Adipocyte (in vitro differentiated cells): ENCODE measurements around the gene HPSE2.

Experiments used
- DNase-seq: peaks from one replicate; pipeline ENCODE4 v3.0.0-alpha.2; 2015; ENCODE audit warnings: low read depth
- H3K27me3 ChIP-seq: replicated peaks from 2 replicates; pipeline ENCODE4 v1.7.0; 2013; ENCODE audit warnings: mild to moderate bottlenecking, low read length, moderate library complexity; ENCODE audit not compliant: control insufficient read depth, insufficient read depth
- H3K36me3 ChIP-seq: 2 replicates; pipeline ENCODE4 v1.7.0; 2013; ENCODE audit warnings: low read length, mild to moderate bottlenecking, moderate library complexity; ENCODE audit not compliant: control insufficient read depth, insufficient read depth, severe bottlenecking
- H3K4me1 ChIP-seq: 2 replicates; pipeline ENCODE4 v1.7.0; 2013; ENCODE audit warnings: mild to moderate bottlenecking, low read length, moderate library complexity; ENCODE audit not compliant: control insufficient read depth, insufficient read depth
- H3K4me3 ChIP-seq: 2 replicates; pipeline ENCODE4 v1.7.0; 2013; ENCODE audit warnings: mild to moderate bottlenecking, low read length, moderate library complexity
- H3K9ac ChIP-seq: 2 replicates; pipeline ENCODE4 v1.7.0; 2013; ENCODE audit warnings: mild to moderate bottlenecking, low read length, moderate library complexity
- H3K9me3 ChIP-seq: 2 replicates; pipeline ENCODE4 v1.7.0; 2013; ENCODE audit warnings: mild to moderate bottlenecking, low read length, moderate library complexity; ENCODE audit not compliant: control insufficient read depth

HPSE2 gene

GRCh38 chr10:98577578-98577977, 658.1 kb downstream of the HPSE2 start:
- no peaks in the 10 kb centered on the region for H3K36me3 ChIP-seq
- no peaks in the 10 kb centered on the region for H3K9me3 ChIP-seq
- H3K4me3 ChIP-seq = no peak overlapping the region
- no peak for DNase-seq
- H3K9ac ChIP-seq = no peak overlapping the region
- H3K27me3 ChIP-seq = no peaks in the 10 kb centered on the region
- no peaks in the 10 kb centered on the region for H3K4me1 ChIP-seq

- Histone ChIP-seq H3K4me1 (no peaks in the 10 kb centered on the region), H3K9ac (no peak overlapping the region), H3K27me3 (no peaks in the 10 kb centered on the region), H3K9me3 (no peaks in the 10 kb centered on the region), H3K4me3 (no peak overlapping the region), H3K36me3 (no peaks in the 10 kb centered on the region)
- no peak for DNase-seq
Observed at GRCh38 chr10:98577168-98577567, 658.5 kb downstream of the HPSE2 start.

- H3K9ac ChIP-seq = no peak overlapping the region
- no peaks in the 10 kb centered on the region for H3K4me1 ChIP-seq
- H3K36me3 ChIP-seq = no peaks in the 10 kb centered on the region
- no peak overlapping the region for H3K4me3 ChIP-seq
- H3K27me3 ChIP-seq = no peaks in the 10 kb centered on the region
- H3K9me3 ChIP-seq = no peaks in the 10 kb centered on the region
- DNase-seq = no peak
Observed at GRCh38 chr10:98576096-98576495, 659.6 kb downstream of the HPSE2 start.

GRCh38 chr10:98572594-98572993, 663.1 kb downstream of the HPSE2 start:
- H3K9ac ChIP-seq = no peak overlapping the region
- H3K9me3 ChIP-seq = no peaks in the 10 kb centered on the region
- H3K27me3 ChIP-seq = peaks cover 4% of the 10 kb centered on the region
- no peak for DNase-seq
- H3K36me3 ChIP-seq = no peaks in the 10 kb centered on the region
- no peaks in the 10 kb centered on the region for H3K4me1 ChIP-seq
- H3K4me3 ChIP-seq = no peak overlapping the region

GRCh38 chr10:98570834-98571233, 664.8 kb downstream of the HPSE2 start:
- Histone ChIP-seq H3K4me1 (no peaks in the 10 kb centered on the region), H3K36me3 (no peaks in the 10 kb centered on the region), H3K4me3 (no peak overlapping the region), H3K27me3 (peaks cover 4% of the 10 kb centered on the region), H3K9me3 (no peaks in the 10 kb centered on the region), H3K9ac (no peak overlapping the region)
- no peak for DNase-seq

- Histone ChIP-seq H3K36me3 (no peaks in the 10 kb centered on the region), H3K27me3 (peaks cover 4% of the 10 kb centered on the region), H3K4me3 (no peak overlapping the region), H3K9me3 (no peaks in the 10 kb centered on the region), H3K4me1 (no peaks in the 10 kb centered on the region), H3K9ac (no peak overlapping the region)
- no peak for DNase-seq
Observed at GRCh38 chr10:98569853-98570252, 665.8 kb downstream of the HPSE2 start.

- Histone ChIP-seq H3K36me3 (no peaks in the 10 kb centered on the region), H3K4me3 (no peak overlapping the region), H3K27me3 (peaks cover 4% of the 10 kb centered on the region), H3K4me1 (no peaks in the 10 kb centered on the region), H3K9ac (no peak overlapping the region), H3K9me3 (no peaks in the 10 kb centered on the region)
- no peak for DNase-seq
Observed at GRCh38 chr10:98568551-98568950, 667.1 kb downstream of the HPSE2 start.

DNA sequence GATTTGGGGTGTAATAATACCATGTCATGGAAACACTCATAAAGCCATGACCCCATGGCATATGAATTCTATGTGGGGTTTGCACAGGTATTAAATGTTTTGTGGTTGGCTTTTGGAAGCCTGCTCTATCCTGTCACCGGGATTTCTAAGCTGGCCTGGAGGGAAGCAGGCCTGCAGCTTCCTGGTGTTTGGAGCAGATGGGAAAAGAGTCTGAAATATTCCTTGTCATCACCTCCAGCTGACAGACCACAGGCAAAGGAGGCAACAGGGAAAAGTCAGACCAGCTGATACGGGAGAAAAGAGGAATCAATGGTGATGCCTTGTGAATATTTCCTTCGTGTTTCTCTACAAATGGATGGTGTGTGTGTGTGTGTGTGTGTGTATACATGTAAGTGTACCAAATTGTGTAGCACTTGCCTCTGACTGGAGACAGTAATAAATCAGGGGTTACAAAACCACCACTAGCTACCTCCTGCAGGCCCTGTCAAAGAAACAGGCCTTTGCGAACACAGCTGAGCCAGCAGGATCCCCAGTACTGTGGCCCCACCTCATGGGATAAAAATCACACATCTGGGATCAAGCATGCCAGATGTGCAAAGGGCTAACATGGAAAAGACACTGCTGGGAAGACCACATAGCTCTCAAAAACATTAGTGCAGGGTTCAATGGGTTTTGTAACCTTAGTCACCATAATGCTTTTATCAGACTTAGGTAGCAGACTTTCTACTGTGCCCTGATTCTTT, 668.1 kb downstream of the HPSE2 start:
- H3K27me3 ChIP-seq = peaks cover 4% of the 10 kb centered on the region
- H3K36me3 ChIP-seq = no peaks in the 10 kb centered on the region
- no peak overlapping the region for H3K4me3 ChIP-seq
- H3K9ac ChIP-seq = no peak overlapping the region
- no peaks in the 10 kb centered on the region for H3K9me3 ChIP-seq
- no peaks in the 10 kb centered on the region for H3K4me1 ChIP-seq
- no peak for DNase-seq

- DNase-seq = no peak
- H3K9me3 ChIP-seq = no peaks in the 10 kb centered on the region
- H3K4me1 ChIP-seq = no peaks in the 10 kb centered on the region
- H3K36me3 ChIP-seq = no peaks in the 10 kb centered on the region
- no peak overlapping the region for H3K4me3 ChIP-seq
- no peaks in the 10 kb centered on the region for H3K27me3 ChIP-seq
- H3K9ac ChIP-seq = no peak overlapping the region
Observed at GRCh38 chr10:98563811-98564210, 671.8 kb downstream of the HPSE2 start.

GRCh38 chr10:98560565-98560964, 675.1 kb downstream of the HPSE2 start:
- DNase-seq = no peak
- Histone ChIP-seq H3K36me3 (no peaks in the 10 kb centered on the region), H3K9me3 (no peaks in the 10 kb centered on the region), H3K27me3 (no peaks in the 10 kb centered on the region), H3K4me3 (no peak overlapping the region), H3K4me1 (no peaks in the 10 kb centered on the region), H3K9ac (no peak overlapping the region)

DNA sequence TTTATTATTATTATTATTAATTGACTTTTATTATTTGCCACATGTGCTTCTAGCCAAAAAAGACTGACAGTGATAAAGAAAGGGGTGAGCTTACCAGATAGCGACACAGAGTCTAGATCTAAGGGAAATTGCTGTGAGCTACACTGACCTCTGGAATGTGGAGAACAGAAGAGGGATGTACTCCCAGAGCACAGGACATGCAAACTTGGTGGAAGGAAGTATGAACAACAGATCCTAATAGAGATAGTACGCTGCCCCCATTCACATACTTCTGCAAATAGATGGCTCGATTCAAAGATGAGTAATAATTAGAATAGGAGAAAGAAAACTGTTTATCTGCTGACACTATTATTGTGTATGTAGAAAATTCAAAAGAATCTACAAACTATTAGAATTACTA, 679.6 kb downstream of the HPSE2 start:
- Histone ChIP-seq H3K9ac (no peak overlapping the region), H3K4me1 (peaks cover 4% of the 10 kb centered on the region), H3K27me3 (peaks cover 6% of the 10 kb centered on the region)

DNA sequence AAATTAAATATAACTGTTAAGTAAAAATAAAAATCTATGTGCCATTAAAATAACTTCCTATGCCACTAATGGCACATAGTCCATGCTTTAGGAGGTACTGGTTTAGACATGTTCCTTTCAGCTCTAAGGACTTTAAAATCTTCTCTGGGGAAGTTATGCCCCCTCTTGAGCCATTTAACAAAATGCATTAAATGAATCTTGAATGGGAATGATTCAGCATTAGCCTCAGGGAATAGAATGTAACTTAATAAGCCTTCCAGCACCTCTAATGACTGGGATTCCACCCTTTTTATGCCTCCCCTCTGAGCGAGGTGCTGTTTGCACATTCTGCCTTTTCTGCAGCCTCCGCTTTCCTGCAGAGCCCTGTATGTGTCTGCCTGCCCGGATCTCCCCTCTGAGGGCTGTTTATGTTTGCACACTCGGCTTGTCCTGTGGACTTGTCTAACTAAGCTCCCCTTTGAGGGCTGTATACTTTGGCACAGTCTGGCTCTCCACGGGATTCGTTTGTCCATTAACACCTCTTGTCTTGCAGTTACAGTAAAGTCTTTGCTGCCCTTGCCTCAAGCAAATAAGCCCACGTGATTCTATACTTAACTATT, 680.5 kb downstream of the HPSE2 start:
- Histone ChIP-seq H3K9ac (no peak overlapping the region), H3K4me3 (no peak overlapping the region), H3K4me1 (peaks cover 4% of the 10 kb centered on the region), H3K27me3 (peaks cover 6% of the 10 kb centered on the region), H3K9me3 (no peaks in the 10 kb centered on the region), H3K36me3 (no peaks in the 10 kb centered on the region)
- DNase-seq = no peak

More for the DNA sequence above, 679.6 kb downstream of the HPSE2 start:
- Histone ChIP-seq H3K9me3 (no peaks in the 10 kb centered on the region), H3K4me3 (no peak overlapping the region), H3K36me3 (no peaks in the 10 kb centered on the region)
- DNase-seq = no peak
